Measurements from ENCODE around the gene ZNF136.

The ZNF136 gene

GRCh38 chr19:12194827-12195731 lies 32.2 kb downstream of the ZNF136 start:
- DNase-seq: peak; percentile 45

DNA sequence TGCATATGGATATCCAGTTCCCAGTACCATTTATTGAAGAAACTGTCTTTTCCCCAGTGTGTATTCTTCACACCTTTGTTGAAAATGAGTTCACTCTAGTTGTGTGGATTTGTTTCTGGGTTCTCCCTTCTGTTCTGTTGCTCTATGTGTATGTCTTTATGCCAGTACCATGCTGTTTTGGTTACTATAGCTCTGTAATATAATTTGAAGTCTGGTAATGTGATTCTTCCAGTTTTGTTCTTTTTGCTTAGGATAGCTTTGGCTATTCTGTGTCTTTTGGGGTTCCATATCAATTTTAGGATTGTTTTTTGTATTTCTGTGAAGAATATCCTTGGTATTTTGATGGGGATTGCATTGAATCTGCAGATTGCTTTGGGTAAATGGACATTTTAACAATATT lies 35.2 kb downstream of the ZNF136 start:
- no peak for DNase-seq

- DNase-seq: no peak
Observed at GRCh38 chr19:12199757-12200419, 37.0 kb downstream of the ZNF136 start.

GRCh38 chr19:12202250-12202649 lies 39.4 kb downstream of the ZNF136 start:
- DNase-seq: peak; percentile 29

GRCh38 chr19:12205296-12205695 lies 42.4 kb downstream of the ZNF136 start:
- DNase-seq: no peak

DNA sequence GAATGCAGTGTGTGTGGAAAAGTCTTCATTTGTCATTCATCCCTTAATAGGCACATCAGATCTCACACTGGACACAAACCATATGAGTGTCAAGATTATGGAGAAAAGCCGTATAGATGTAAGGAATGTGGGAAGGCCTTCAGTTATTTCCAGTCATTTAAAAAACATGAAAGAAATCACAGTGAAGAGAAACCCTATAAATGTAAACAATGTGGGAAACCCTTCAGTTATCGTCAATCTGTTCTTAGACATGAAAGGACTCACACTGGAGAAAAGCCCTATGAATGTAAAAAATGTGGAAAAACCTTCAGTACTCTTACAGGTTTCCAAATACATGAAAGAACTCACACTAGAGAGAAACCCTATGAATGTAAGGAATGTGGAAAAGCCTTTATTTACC lies 45.3 kb downstream of the ZNF136 start:
- no peak for DNase-seq

DNA sequence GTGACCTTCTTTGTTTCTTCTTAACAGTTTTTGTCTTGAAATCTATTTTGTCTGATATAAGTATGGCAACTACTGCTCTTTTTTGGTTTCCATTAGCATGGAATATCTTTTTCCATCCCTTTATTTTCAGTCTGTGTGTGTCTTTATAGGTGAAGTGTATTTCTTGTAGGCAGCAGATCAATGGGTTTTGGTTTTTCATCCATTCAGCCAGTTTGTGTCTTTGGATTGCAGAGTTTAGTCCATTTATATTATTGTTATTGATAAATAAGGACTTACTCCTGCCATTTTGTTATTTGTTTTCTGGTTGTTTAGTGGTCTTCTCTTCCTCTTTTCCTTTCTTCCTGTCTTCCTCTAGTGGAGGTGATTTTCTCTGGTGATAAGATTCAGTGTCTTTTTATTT lies 54.4 kb downstream of the ZNF136 start:
- no peak for DNase-seq

- no peak for DNase-seq
Observed at GRCh38 chr19:12222980-12223630, 60.2 kb downstream of the ZNF136 start.

DNA sequence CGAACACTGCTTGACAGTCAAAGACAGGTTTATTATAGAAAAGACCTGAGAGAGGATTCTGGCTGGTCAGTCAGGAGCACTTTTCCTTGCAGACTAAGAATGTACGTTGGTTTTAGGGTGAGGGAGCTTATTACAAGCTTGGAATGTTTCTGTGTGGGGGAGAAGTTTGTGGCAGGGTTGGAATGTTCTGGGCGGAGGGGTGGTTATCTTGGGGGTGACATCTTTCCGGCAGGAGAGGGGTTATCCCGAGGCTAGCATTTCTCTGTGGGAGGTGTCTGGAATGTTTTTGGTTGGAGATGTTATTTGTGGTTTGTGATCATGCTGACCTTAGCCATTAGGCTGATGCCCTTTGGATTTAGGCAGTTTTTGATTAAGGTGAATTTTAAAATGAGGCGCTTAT lies 61.8 kb downstream of the ZNF136 start:
- no peak for DNase-seq

DNA sequence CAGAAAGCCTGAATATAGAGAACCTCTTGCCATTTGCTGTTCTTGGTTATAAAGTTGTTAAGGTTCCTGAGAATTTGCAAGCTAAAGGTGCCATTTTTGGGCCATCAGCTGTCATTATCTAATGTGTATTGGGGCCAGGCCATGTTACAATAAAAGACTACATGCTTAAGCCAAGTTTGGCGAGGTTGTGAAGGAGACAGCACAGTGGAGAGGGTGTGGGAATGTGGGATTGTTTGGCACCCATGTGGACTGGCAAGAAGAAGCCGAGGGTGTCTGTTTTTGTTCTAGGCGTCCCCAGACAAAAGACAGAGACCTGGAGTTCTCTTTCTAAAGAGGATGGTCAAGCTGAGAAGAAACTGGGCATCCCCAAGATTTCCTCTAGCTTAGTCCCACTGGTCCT lies 67.1 kb downstream of the ZNF136 start:
- no peak for DNase-seq

- no peak for DNase-seq
Observed at GRCh38 chr19:12230751-12231733, 68.1 kb downstream of the ZNF136 start.

- DNase-seq: no peak
Observed at GRCh38 chr19:12232961-12233360, 70.1 kb downstream of the ZNF136 start.

GRCh38 chr19:12237143-12237839 lies 74.4 kb downstream of the ZNF136 start:
- DNase-seq: no peak
